Transverse colon (tissue), 4 donors: ENCODE results near the gene ARRB1.

Source experiments
- CTCF ChIP-seq, 5 experiments: fragments of 200-600 bp in 3 of 5; fragments of 450-650 bp in 2 of 5; sonication (generic) in 3 of 5; IDR thresholded peaks; 1 replicate in 2 of 5; 2 replicates in 3 of 5; pipeline ENCODE4 v1.5.1; 2016 to 2017; ENCODE audit warnings: antibody characterized with exemption in 5 of 5, inconsistent platforms in 3 of 5, mild to moderate bottlenecking in 2 of 5, moderate library complexity in 1 of 5
- POLR2A ChIP-seq: fragments of 450-650 bp; IDR thresholded peaks from one replicate; pipeline ENCODE4 v1.6.1; 2016; ENCODE audit warnings: antibody characterized with exemption, mild to moderate bottlenecking, moderate library complexity
- POLR2AphosphoS5 ChIP-seq, 3 donors: sonication (generic); formaldehyde crosslinking; IDR thresholded peaks; one replicate each; pipeline ENCODE4 v1.6.1; 2016; ENCODE audit warnings: antibody characterized with exemption in 3 of 3

GRCh38 chr11:75241036-75241905 lies 110.2 kb downstream of the ARRB1 start:
- no peak for TF ChIP-seq POLR2A
- TF ChIP-seq POLR2AphosphoS5 (IDR thresholded peaks at IDR 0.05) = peak in 1 of 3 donors; percentile 13
- peak in 4 of 5 experiments; percentile 22 to 90 (median 69) for TF ChIP-seq CTCF (IDR thresholded peaks at IDR 0.05)
